Measurements from ENCODE around the gene DSN1. TPM values are rescaled to one million over a fixed set of nuclear protein-coding genes. Genes with fewer than 3 reads are reported as not detected.

DSN1 gene
- total RNA-seq (10 to 100 TPM; 12.3 to 12.6 TPM), polyA plus RNA-seq (10 to 100 TPM in 1 of 3 donors, 1 to 10 TPM in 2; 8.6 to 10.4 (median 8.7) TPM), total RNA-seq (10.8 to 23.2 (median 16.8) reads per million in 6 experiments)

- Mint-ChIP-seq H3K9me3 (no peaks in the 10 kb centered on the region), H3K4me1 (peaks cover 16 to 40% (median 24%) of the 10 kb centered on the region in 4 donors), H3K27ac (peak within 1 kb of the TSS; percentile 96 to 100 (median 98)), H3K36me3 (peaks cover 0 to 4% (median 3%) of the 10 kb centered on the region in 3 donors), H3K27me3 (peaks cover 0 to 6% (median 0%) of the 10 kb centered on the region in 5 donors), H3K4me3 (peak within 1 kb of the TSS; percentile 86 to 100 (median 99))
- peak; percentile 76 to 85 for ATAC-seq
- DNase-seq, result peak; percentile 94 to 100 (median 98)
- POLR2A ChIA-PET, result interaction anchor here (0.6 to 2.1 kb wide), 11 partner anchors 28 to 214 kb away, joined by 3 to 9 read pairs (median 3); partner anchors contain the start of genes NDRG3, RAB5IF and SLA2
These were observed at the start of gene DSN1 for GRCh38 chr20:36773597-36774390. Gene DSN1 (minus strand): TSS chr20:36773763. CDS start chr20:36771458, 2,305 bp downstream.

GRCh38 chr20:36823121-36823520, 49.6 kb upstream of the DSN1 start:
- no peak overlapping the region for H3K4me3 Mint-ChIP-seq
- DNase-seq, result no peak
- H3K27ac Mint-ChIP-seq, result peak overlapping the region in 1 of 10 donors; percentile 58
- H3K9me3 Mint-ChIP-seq, result no peaks in the 10 kb centered on the region
- H3K27me3 Mint-ChIP-seq, result no peaks in the 10 kb centered on the region
- ATAC-seq, result no peak
- peaks cover 0 to 7% (median 0%) of the 10 kb centered on the region in 4 donors for H3K4me1 Mint-ChIP-seq
- POLR2A ChIA-PET, result no interaction called here
- H3K36me3 Mint-ChIP-seq, result peaks cover 0 to 3% (median 0%) of the 10 kb centered on the region in 3 donors

GRCh38 chr20:36821964-36822437, 48.4 kb upstream of the DSN1 start:
- POLR2A ChIA-PET, result no interaction called here
- H3K4me3 Mint-ChIP-seq, result no peak overlapping the region
- no peaks in the 10 kb centered on the region for H3K27me3 Mint-ChIP-seq
- DNase-seq, result no peak
- H3K27ac Mint-ChIP-seq, result no peak overlapping the region
- no peak for ATAC-seq
- H3K36me3 Mint-ChIP-seq, result peaks cover 0 to 5% (median 0%) of the 10 kb centered on the region in 3 donors
- no peaks in the 10 kb centered on the region for H3K9me3 Mint-ChIP-seq
- H3K4me1 Mint-ChIP-seq, result no peaks in the 10 kb centered on the region

- Mint-ChIP-seq H3K4me1 (no peaks in the 10 kb centered on the region), H3K4me3 (no peak overlapping the region), H3K27me3 (no peaks in the 10 kb centered on the region), H3K9me3 (no peaks in the 10 kb centered on the region), H3K27ac (no peak overlapping the region), H3K36me3 (peaks cover 0 to 9% (median 0%) of the 10 kb centered on the region in 3 donors)
- DNase-seq (no peak), ATAC-seq (no peak)
- POLR2A ChIA-PET, result no interaction called here
These were observed 47.4 kb upstream of the DSN1 start for GRCh38 chr20:36820928-36821327.

GRCh38 chr20:36820073-36820472, 46.5 kb upstream of the DSN1 start:
- DNase-seq (no peak), ATAC-seq (no peak)
- peaks cover 0 to 11% (median 0%) of the 10 kb centered on the region in 3 donors for H3K36me3 Mint-ChIP-seq
- H3K27ac Mint-ChIP-seq, result peak overlapping the region in 2 of 10 donors; percentile 21 to 89
- H3K9me3 Mint-ChIP-seq, result no peaks in the 10 kb centered on the region
- no peaks in the 10 kb centered on the region for H3K4me1 Mint-ChIP-seq
- POLR2A ChIA-PET, result no interaction called here
- H3K27me3 Mint-ChIP-seq, result no peaks in the 10 kb centered on the region
- no peak overlapping the region for H3K4me3 Mint-ChIP-seq

GRCh38 chr20:36819659-36820058, 46.1 kb upstream of the DSN1 start:
- Mint-ChIP-seq H3K4me3 (no peak overlapping the region), H3K36me3 (peaks cover 0 to 11% (median 0%) of the 10 kb centered on the region in 3 donors), H3K27ac (peak overlapping the region in 2 of 10 donors; percentile 21 to 89), H3K9me3 (no peaks in the 10 kb centered on the region), H3K4me1 (no peaks in the 10 kb centered on the region), H3K27me3 (no peaks in the 10 kb centered on the region)
- no peak for DNase-seq
- ATAC-seq, result no peak
- POLR2A ChIA-PET, result no interaction called here

- ATAC-seq (no peak), DNase-seq (no peak)
- Mint-ChIP-seq H3K27ac (no peak overlapping the region), H3K4me3 (no peak overlapping the region), H3K4me1 (peaks cover 0 to 1% (median 0%) of the 10 kb centered on the region in 4 donors), H3K27me3 (no peaks in the 10 kb centered on the region), H3K9me3 (no peaks in the 10 kb centered on the region), H3K36me3 (peaks cover 0 to 18% (median 0%) of the 10 kb centered on the region in 3 donors)
- POLR2A ChIA-PET, result interaction anchor here (0.7 kb wide), 1 partner anchor 28 kb away, joined by 3 read pairs; no protein-coding TSS in a partner anchor
These were observed 45.3 kb upstream of the DSN1 start for GRCh38 chr20:36818861-36819260.

GRCh38 chr20:36818185-36818584, 44.6 kb upstream of the DSN1 start:
- no peak overlapping the region for H3K4me3 Mint-ChIP-seq
- POLR2A ChIA-PET, result no interaction called here
- H3K27ac Mint-ChIP-seq, result peak overlapping the region in 1 of 10 donors; percentile 73
- ATAC-seq, result no peak
- DNase-seq, result no peak
- H3K27me3 Mint-ChIP-seq, result no peaks in the 10 kb centered on the region
- H3K36me3 Mint-ChIP-seq, result peaks cover 0 to 21% (median 0%) of the 10 kb centered on the region in 3 donors
- peaks cover 0 to 3% (median 0%) of the 10 kb centered on the region in 4 donors for H3K4me1 Mint-ChIP-seq
- no peaks in the 10 kb centered on the region for H3K9me3 Mint-ChIP-seq

GRCh38 chr20:36817496-36817895, 43.9 kb upstream of the DSN1 start:
- Mint-ChIP-seq H3K4me1 (peaks cover 0 to 3% (median 0%) of the 10 kb centered on the region in 4 donors), H3K9me3 (no peaks in the 10 kb centered on the region), H3K4me3 (no peak overlapping the region), H3K27me3 (no peaks in the 10 kb centered on the region), H3K27ac (no peak overlapping the region), H3K36me3 (peaks cover 0 to 21% (median 0%) of the 10 kb centered on the region in 3 donors)
- POLR2A ChIA-PET, result interaction anchor here (0.6 kb wide), 1 partner anchor 67 kb away, joined by 3 read pairs; no protein-coding TSS in a partner anchor
- ATAC-seq (no peak), DNase-seq (no peak)

GRCh38 chr20:36815454-36816091, 42.0 kb upstream of the DSN1 start:
- Mint-ChIP-seq H3K36me3 (peaks cover 0 to 24% (median 0%) of the 10 kb centered on the region in 3 donors), H3K4me3 (no peak overlapping the region), H3K27ac (no peak overlapping the region), H3K4me1 (peaks cover 0 to 3% (median 0%) of the 10 kb centered on the region in 4 donors), H3K9me3 (no peaks in the 10 kb centered on the region), H3K27me3 (no peaks in the 10 kb centered on the region)
- DNase-seq (no peak), ATAC-seq (no peak)
- POLR2A ChIA-PET, result no interaction called here

GRCh38 chr20:36812594-36813463, 39.3 kb upstream of the DSN1 start:
- DNase-seq, result no peak

More at GRCh38 chr20:36812594-36813463, 39.3 kb upstream of the DSN1 start:
- no peak for ATAC-seq
- H3K4me3 Mint-ChIP-seq, result no peak overlapping the region
- peak overlapping the region in 1 of 10 donors; percentile 27 for H3K27ac Mint-ChIP-seq
- H3K9me3 Mint-ChIP-seq, result no peaks in the 10 kb centered on the region
- no peaks in the 10 kb centered on the region for H3K27me3 Mint-ChIP-seq
- peaks cover 0 to 30% (median 0%) of the 10 kb centered on the region in 3 donors for H3K36me3 Mint-ChIP-seq
- peaks cover 0 to 6% (median 3%) of the 10 kb centered on the region in 4 donors for H3K4me1 Mint-ChIP-seq
- POLR2A ChIA-PET, result no interaction called here
